ENCODE data around the gene G6PC3. TPM values are rescaled to one million over a fixed set of nuclear protein-coding genes. Genes with fewer than 3 reads are reported as not detected.
A peak's percentile ranks its signal among the peaks of the same experiment; 100 is the strongest.
"Not testable (repeated sequence)": the region's sequence is repeated elsewhere in the genome, so short reads cannot be mapped to it uniquely, and the experiment has no call there.

Gene G6PC3, protein sequence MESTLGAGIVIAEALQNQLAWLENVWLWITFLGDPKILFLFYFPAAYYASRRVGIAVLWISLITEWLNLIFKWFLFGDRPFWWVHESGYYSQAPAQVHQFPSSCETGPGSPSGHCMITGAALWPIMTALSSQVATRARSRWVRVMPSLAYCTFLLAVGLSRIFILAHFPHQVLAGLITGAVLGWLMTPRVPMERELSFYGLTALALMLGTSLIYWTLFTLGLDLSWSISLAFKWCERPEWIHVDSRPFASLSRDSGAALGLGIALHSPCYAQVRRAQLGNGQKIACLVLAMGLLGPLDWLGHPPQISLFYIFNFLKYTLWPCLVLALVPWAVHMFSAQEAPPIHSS
- 76.2 TPM for total RNA-seq

DNA sequence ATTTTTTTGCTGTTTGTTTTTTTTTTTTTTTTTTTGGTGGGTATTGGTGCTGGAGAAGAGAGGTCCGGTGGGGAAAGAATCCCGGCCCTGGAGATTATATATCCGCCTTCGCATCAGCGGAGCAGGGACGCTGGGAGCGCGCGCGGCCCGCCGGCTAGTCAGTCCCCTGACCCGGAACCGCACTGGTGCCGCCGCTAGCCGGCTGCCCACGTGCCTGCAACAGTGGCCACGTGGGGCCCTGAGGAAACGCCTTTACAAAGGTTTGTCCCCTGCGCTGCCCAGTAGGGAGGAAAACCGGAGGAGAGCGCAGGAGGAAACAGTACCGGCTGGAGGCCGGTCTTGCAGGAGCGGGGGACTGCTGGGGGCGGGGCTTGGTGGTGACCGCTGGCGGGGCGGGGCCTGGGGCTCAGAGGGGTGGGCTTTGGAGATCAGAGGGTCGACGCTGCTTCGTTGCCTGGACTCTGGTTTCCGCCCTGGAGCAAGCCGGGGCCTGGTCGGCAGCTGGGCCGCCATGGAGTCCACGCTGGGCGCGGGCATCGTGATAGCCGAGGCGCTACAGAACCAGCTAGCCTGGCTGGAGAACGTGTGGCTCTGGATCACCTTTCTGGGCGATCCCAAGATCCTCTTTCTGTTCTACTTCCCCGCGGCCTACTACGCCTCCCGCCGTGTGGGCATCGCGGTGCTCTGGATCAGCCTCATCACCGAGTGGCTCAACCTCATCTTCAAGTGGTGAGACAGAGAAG lies at the start of gene G6PC3:
Gene G6PC3 (plus strand): TSS at position 281 of the 743 bp plus-strand sequence. CDS start 231 bp downstream, at position 512.
- DNase-seq (ENCODE audit: low spot score): peak; percentile 94

- DNase-seq (ENCODE audit: low spot score): not testable (repeated sequence)
Measured at GRCh38 chr17:44021227-44021626, 49.3 kb upstream of the G6PC3 start.

DNA sequence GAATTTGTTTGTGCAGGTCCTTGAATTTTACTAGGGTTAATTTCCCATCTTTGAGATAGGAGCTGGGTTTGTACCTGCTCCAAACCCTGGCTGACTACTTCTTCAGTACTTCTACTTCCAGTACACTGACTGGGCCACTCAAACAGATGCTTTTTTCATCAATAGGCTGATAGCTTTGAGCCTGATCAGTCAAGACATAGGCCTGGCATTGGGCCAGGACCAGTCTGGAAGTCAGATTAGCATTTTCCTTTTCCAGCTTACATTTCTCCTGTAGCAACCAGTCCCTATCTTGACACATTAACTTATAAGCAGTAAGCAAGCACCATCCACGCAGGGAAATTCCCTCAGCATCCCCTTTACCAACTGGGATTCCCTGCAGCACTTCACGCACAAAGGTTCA lies 48.3 kb upstream of the G6PC3 start:
- DNase-seq (ENCODE audit: low spot score): no peak

DNA sequence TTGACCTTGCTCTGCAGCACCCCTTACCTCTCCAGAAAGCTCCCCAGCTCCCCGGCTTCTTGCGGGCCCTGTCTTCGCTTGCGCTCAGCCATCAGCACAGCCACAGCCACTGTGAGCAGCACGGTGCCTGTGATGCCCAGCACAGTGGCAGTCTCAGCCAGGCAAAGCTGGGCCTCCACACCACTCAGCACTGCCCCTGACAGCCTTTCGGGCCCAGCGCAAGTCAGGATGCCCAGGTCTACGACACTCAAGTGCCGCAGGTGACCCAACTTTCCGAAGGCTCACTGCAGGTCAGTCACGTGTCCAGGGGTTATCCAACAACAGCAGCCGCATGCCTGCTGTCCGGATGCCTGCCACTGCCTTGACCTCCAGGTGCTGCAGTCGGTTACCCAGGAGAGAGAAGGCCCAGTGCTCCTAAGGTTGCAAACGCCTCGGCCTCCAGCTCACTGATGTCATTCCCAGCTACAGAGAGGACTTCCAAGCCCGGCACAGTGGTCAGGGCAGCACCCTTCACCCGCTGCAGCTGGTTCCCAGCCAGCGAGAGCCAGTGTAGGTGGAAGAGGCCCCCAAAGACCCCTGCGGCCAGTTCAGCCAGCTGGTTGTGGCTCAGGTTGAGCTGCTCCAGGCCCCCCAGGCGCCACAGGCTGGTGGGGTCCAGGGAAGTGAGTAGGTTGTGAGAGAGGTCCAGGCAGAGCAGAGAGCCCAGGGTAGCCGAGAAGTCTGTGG lies 46.8 kb upstream of the G6PC3 start:
- DNase-seq (ENCODE audit: low spot score): no peak

DNA sequence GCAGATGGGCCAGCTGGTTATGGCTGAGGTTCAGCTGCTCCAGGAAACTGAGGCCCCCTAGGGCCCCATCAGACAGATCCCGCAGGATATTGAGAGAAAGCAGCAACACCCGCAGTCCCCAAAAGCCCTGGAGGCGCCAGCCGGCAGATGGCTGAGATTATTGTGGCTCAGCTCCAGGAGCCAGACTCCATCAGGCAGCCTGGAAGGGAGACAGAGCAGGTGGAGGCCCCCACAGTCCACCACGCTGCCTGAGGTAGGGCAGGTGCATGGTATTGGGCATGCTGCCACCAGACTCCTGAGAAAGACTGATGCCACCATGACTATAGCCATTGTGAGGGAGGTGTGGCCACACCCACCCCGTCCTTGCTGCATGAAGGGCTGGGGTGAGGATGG lies 46.3 kb upstream of the G6PC3 start:
- no peak for DNase-seq (ENCODE audit: low spot score)

- DNase-seq (ENCODE audit: low spot score): no peak
Measured at GRCh38 chr17:44024853-44025252, 45.7 kb upstream of the G6PC3 start.

GRCh38 chr17:44029736-44030135 lies 40.8 kb upstream of the G6PC3 start:
- DNase-seq (ENCODE audit: low spot score): no peak

DNA sequence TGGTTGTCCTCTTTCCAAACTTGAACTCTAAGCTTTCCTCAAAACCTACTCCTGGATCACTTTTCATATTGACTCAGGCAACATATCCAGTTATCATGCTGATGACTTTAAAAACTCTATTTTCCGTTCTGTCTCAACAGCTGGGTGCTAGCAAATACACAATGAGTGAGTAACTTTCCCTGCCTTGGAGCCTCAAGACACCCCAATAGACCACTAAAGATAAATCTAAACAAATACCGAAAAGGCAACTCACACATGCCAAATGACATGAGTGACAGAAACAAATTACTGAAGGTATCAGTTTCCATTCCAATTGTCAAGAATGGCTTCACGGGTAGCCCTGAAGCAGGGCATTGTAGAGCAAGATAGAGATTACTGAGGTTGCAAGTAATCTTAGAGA lies 40.1 kb upstream of the G6PC3 start:
- DNase-seq (ENCODE audit: low spot score): no peak

- no peak for DNase-seq (ENCODE audit: low spot score)
Measured at GRCh38 chr17:44033861-44034408, 36.6 kb upstream of the G6PC3 start.

GRCh38 chr17:44034688-44035087 lies 35.8 kb upstream of the G6PC3 start:
- DNase-seq (ENCODE audit: low spot score): not testable (repeated sequence)

GRCh38 chr17:44037471-44037870 lies 33.1 kb upstream of the G6PC3 start:
- DNase-seq (ENCODE audit: low spot score): no peak

DNA sequence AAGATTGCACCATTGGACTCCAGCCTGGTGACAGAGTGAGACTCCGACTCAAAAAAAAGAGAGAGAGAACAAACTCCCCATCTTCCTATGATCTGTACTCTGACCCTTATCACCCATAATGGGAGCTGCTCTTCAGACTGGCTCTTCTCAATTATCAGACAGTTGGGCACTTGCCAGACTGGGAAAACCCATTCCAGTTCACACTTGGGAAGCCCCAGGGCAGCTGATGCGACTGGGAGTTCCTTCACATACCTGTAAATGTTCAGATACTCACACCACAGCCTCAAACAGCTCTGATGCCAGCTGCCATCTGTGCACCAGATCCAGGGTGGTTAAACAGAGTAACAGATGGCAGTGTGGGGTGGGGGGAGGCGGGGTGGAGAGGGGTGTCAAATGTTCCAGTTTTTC lies 31.9 kb upstream of the G6PC3 start:
- DNase-seq (ENCODE audit: low spot score): no peak

GRCh38 chr17:44039829-44040635 lies 30.5 kb upstream of the G6PC3 start:
- DNase-seq (ENCODE audit: low spot score): no peak

DNA sequence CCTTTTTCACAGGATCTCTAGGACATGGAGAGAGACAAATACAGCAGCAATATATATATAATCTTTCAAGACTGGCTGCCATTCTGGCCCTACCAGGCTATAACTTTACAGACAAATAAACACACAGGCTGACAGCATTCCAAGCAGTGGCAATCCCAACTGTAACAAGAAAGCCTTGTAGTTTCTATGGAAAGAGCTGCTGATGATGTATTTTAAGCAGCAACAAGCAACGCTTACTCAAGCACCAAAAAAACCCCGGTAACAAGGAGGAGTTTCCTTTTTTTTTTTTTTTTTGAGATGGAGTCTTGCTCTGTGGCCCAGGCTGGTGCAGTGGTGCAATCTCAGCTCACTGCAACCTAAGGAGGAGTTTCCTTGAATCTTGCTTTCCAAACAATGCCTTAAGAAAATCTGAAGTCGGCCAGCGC lies 27.3 kb upstream of the G6PC3 start:
- DNase-seq (ENCODE audit: low spot score): no peak

DNA sequence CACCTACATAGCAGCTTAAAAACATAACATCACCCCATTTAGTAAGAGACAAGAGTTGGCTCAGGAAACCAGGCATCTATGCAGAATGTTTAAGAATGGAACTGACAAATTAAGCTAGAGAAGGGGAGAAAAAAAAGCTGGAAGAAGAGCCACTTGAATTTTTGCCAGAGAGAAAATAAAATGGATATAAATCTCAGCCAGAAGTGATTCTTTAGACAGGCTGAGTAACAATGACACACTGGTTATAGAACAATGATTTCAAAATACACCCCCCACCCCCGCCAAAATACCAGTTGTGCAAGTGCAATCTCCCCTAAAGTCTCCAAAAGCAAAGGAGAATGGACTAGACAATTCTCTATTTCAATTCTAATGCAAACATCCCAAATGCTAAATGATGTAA lies 26.5 kb upstream of the G6PC3 start:
- no peak for DNase-seq (ENCODE audit: low spot score)

GRCh38 chr17:44045486-44045885 lies 25.0 kb upstream of the G6PC3 start:
- no peak for DNase-seq (ENCODE audit: low spot score)

GRCh38 chr17:44046893-44047292 lies 23.6 kb upstream of the G6PC3 start:
- not testable (repeated sequence) for DNase-seq (ENCODE audit: low spot score)

GRCh38 chr17:44049294-44050060 lies 21.1 kb upstream of the G6PC3 start:
- DNase-seq (ENCODE audit: low spot score): no peak

- no peak for DNase-seq (ENCODE audit: low spot score)
Measured at GRCh38 chr17:44053125-44053872, 17.2 kb upstream of the G6PC3 start.

Data from ureter (tissue), 1 donor.